ENCODE results near the gene SHANK3.

SHANK3 gene

DNA sequence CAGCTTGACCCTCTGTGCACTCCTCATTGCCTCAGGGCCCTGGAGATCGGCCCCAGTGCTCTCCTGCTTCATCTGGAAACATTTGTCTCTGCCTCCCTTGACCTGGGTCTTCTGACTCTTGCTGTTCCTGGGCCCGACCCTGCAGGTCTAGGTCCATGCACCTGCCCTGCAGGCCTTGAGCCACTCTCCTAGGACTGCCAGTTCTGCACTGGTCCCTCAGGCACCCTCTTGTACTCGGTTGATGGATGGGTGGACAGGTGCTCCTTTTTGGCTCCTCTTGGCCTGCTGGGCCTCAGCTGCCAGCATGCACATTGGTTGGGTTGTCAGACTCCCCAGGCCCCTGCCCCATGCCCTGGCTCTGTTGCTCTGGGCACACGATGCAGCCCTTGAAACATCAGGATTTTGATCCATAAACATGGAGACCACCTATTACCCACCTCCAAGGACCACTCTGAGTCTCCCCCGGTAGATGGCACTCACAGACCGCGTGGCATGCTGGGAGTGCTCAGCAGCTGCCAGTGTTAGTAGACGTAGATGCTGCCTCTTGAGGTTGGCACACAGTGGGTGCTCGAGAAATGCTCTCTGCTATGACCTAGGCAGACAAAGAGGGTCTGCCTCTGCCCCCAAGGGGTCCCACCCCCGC, 45.2 kb downstream of the SHANK3 start:
- TF ChIP-seq CTCF (conservative IDR thresholded peaks at IDR 0.05; ENCODE audit: low read depth), result no peak
- CTCF ChIA-PET, result no interaction called here
- DNase-seq (ENCODE audit: low spot score), result no peak
- POLR2A ChIA-PET (ENCODE audit: low non-redundant PET), result no interaction called here
- H3K27ac ChIP-seq, result no peak overlapping the region

DNA sequence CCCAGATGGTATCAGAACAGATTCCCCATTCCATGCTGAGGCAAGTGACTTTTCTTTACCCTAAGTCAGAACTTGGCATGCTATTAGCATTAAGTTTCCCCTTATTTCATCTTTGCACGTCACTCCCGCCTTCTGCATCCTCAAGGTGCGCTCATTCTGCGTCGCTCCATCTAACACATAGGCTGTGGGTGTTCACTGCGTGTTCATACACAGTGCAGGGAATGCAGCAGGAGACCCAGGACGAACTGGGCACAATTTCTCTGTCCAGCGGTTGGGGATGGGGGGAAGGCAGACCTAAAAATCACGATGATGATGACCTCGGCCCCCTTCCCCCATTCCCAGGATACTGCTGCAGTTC, 45.7 kb downstream of the SHANK3 start:
- H3K27ac ChIP-seq, result no peak overlapping the region
- TF ChIP-seq CTCF (conservative IDR thresholded peaks at IDR 0.05; ENCODE audit: low read depth), result no peak
- CTCF ChIA-PET, result no interaction called here
- POLR2A ChIA-PET (ENCODE audit: low non-redundant PET), result no interaction called here
- DNase-seq (ENCODE audit: low spot score), result no peak

DNA sequence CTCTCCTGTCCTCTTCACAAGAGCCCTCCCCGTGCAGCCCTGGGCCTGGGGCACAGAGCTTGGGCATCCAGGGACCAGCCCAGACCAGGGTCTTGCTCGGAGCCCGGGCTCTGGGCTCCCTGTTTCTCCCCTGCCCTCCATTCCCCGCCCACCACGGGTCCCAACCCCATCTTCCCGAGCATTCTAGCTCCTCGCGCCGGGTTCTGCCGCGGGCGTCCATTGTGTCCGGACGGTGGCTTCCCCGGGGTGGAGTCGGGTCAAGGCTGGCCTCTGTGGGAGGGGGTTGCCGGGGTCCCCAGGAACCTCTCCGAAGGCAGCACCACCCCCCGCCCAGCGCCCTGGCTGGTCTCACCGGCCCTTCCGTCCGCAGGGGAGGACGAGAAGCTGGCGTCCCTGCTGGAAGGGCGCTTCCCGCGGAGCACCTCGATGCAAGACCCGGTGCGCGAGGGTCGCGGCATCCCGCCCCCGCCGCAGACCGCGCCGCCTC, 47.2 kb downstream of the SHANK3 start:
- ChIA-PET POLR2A (ENCODE audit: low non-redundant PET) (no interaction called here), CTCF (no interaction called here)
- H3K27ac ChIP-seq, result no peak overlapping the region
- TF ChIP-seq CTCF (conservative IDR thresholded peaks at IDR 0.05; ENCODE audit: low read depth), result no peak
- no peak for DNase-seq (ENCODE audit: low spot score)

DNA sequence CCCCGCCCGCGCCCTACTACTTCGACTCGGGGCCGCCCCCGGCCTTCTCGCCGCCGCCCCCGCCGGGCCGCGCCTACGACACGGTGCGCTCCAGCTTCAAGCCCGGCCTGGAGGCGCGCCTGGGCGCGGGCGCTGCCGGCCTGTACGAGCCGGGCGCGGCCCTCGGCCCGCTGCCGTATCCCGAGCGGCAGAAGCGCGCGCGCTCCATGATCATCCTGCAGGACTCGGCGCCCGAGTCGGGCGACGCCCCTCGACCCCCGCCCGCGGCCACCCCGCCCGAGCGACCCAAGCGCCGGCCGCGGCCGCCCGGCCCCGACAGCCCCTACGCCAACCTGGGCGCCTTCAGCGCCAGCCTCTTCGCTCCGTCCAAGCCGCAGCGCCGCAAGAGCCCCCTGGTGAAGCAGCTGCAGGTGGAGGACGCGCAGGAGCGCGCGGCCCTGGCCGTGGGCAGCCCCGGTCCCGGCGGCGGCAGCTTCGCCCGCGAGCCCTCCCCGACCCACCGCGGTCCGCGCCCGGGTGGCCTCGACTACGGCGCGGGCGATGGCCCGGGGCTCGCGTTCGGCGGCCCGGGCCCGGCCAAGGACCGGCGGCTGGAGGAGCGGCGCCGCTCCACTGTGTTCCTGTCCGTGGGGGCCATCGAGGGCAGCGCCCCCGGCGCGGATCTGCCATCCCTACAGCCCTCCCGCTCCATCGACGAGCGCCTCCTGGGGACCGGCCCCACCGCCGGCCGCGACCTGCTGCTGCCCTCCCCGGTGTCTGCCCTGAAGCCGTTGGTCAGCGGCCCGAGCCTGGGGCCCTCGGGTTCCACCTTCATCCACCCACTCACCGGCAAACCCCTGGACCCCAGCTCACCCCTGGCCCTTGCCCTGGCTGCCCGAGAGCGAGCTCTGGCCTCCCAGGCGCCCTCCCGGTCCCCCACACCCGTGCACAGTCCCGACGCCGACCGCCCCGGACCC, 48.0 kb downstream of the SHANK3 start:
- ChIA-PET CTCF (no interaction called here), POLR2A (ENCODE audit: low non-redundant PET) (interaction anchor here (0.6 kb wide), 1 partner anchor 14 kb away, joined by 3 read pairs; no protein-coding TSS in a partner anchor)
- DNase-seq (ENCODE audit: low spot score), result no peak
- no peak for TF ChIP-seq CTCF (conservative IDR thresholded peaks at IDR 0.05; ENCODE audit: low read depth)
- no peak overlapping the region for H3K27ac ChIP-seq

GRCh38 chr22:50721257-50721844, 48.7 kb downstream of the SHANK3 start:
- DNase-seq (ENCODE audit: low spot score), result no peak
- no peak for TF ChIP-seq CTCF (conservative IDR thresholded peaks at IDR 0.05; ENCODE audit: low read depth)
- CTCF ChIA-PET, result interaction anchor here (1.0 kb wide), 1 partner anchor 10 kb away, joined by 4 read pairs; no protein-coding TSS in a partner anchor
- POLR2A ChIA-PET (ENCODE audit: low non-redundant PET), result no interaction called here
- H3K27ac ChIP-seq, result no peak overlapping the region

- no peak for DNase-seq (ENCODE audit: low spot score)
- CTCF ChIA-PET, result interaction anchor here (1.0 kb wide), 1 partner anchor 9 kb away, joined by 4 read pairs; no protein-coding TSS in a partner anchor
- POLR2A ChIA-PET (ENCODE audit: low non-redundant PET), result no interaction called here
- no peak overlapping the region for H3K27ac ChIP-seq
- TF ChIP-seq CTCF (conservative IDR thresholded peaks at IDR 0.05; ENCODE audit: low read depth), result no peak
These were observed 49.6 kb downstream of the SHANK3 start for GRCh38 chr22:50722048-50722701.

Data from RWPE1 (cell line).